Spleen (tissue), 11 donors: ENCODE results near the gene DLG2. TPM values are rescaled to one million over a fixed set of nuclear protein-coding genes. Genes with fewer than 3 reads are reported as not detected.

ENCODE experiments used
- DNase-seq: peaks from one replicate; pipeline ENCODE4 v3.0.0-alpha.2; 2020
- H3K27ac ChIP-seq, 8 donors: fragments of 200-600 bp; sonication (generic) in 7 of 8; 1 replicate in 4 of 8; 2 replicates in 4 of 8; pipeline versions ENCODE4 v1.5.0 to v1.8.0; 2016 to 2021; ENCODE audit warnings: inconsistent platforms in 4 of 8, mild to moderate bottlenecking in 4 of 8, moderate library complexity in 1 of 8
- H3K27me3 ChIP-seq, 7 donors: fragments of 200-600 bp; sonication (generic) in 6 of 7; replicated peaks in 1 of 7; 1 replicate in 4 of 7; 2 replicates in 3 of 7; pipeline versions ENCODE4 v1.5.0 to v1.8.0; 2016 to 2021; ENCODE audit warnings: inconsistent platforms in 3 of 7, mild to moderate bottlenecking in 1 of 7
- H3K36me3 ChIP-seq, 6 donors: fragments of 200-600 bp; sonication (generic) in 5 of 6; 1 replicate in 4 of 6; 2 replicates in 2 of 6; pipeline versions ENCODE4 v1.5.0 to v1.8.0; 2016 to 2021; ENCODE audit warnings: inconsistent platforms in 2 of 6
- H3K4me1 ChIP-seq, 6 donors: fragments of 200-600 bp; sonication (generic) in 5 of 6; 1 replicate in 3 of 6; 2 replicates in 3 of 6; pipeline versions ENCODE4 v1.5.0 to v1.8.0; 2016 to 2021; ENCODE audit warnings: inconsistent platforms in 3 of 6
- H3K4me3 ChIP-seq, 8 donors: fragments of 200-600 bp; sonication (generic) in 7 of 8; 1 replicate in 4 of 8; 2 replicates in 4 of 8; pipeline versions ENCODE4 v1.5.0 to v1.8.0; 2016 to 2021; ENCODE audit warnings: inconsistent platforms in 4 of 8, mild to moderate bottlenecking in 4 of 8, moderate library complexity in 2 of 8
- H3K9me3 ChIP-seq, 8 donors: fragments of 200-600 bp; sonication (generic) in 7 of 8; 1 replicate in 4 of 8; 2 replicates in 4 of 8; pipeline versions ENCODE4 v1.5.0 to v1.8.0; 2016 to 2021; ENCODE audit warnings: inconsistent platforms in 4 of 8
- CTCF ChIP-seq, 11 experiments: fragments of 200-600 bp in 7 of 11; fragments of 450-650 bp in 4 of 11; sonication (generic) in 4 of 11; IDR thresholded peaks in 8 of 11; conservative IDR thresholded peaks in 3 of 11; 1 replicate in 7 of 11; 2 replicates in 4 of 11; pipeline versions ENCODE4 v1.4.0 to v1.8.0; 2016 to 2021; ENCODE audit warnings: antibody characterized with exemption in 11 of 11, inconsistent platforms in 4 of 11, mild to moderate bottlenecking in 1 of 11
- POLR2A ChIP-seq, 3 donors: fragments of 450-650 bp; IDR thresholded peaks; one replicate each; pipeline ENCODE4 v1.5.1; 2017; ENCODE audit warnings: antibody characterized with exemption in 3 of 3, mild to moderate bottlenecking in 1 of 3
- POLR2AphosphoS5 ChIP-seq, 3 donors: sonication (generic); formaldehyde crosslinking; IDR thresholded peaks; one replicate each; pipeline ENCODE4 v1.5.1; 2017; ENCODE audit warnings: antibody characterized with exemption in 3 of 3
- WGBS, 5 donors: extraction: QIAGEN DNeasy Blood & Tissue Kit in 3 of 5; methylation state at CpG; one replicate each; pipeline versions ENCODE4 v1.1.5 to v1.1.7; 2013 to 2018; 5-methylcytosine and 5-hydroxymethylcytosine counted together
- intact Hi-C: fragments of 100-400 bp; cut with DNase I; formaldehyde crosslinking; loops from one replicate; pipeline ENCODE4 v1.15.0; 2023; ENCODE audit warnings: low total_unique reads
- polyA plus RNA-seq, 3 donors: library from polyadenylated mRNA; stranded (reverse); fragments of 200-250 nt; gene quantifications; one replicate each; pipeline ENCODE4 v1.2.1, GENCODE V29; 2013
- total RNA-seq, 7 donors: library from RNA; depleted of rRNA in 3 of 7; stranded (reverse); fragments of >200 nt in 3 of 7; fragmentation: NEBNext Ultra II Directional in 4 of 7; extraction: Animal tissue kit (Norgen Biotek cat#: 25700) in 4 of 7; gene quantifications; one replicate each; pipeline versions ENCODE4 v1.1.0 to v1.2.1, GENCODE V29; 2016 to 2021
- donor health status: healthy with polysubstance abuse.
- donor health status: DM: no; HTN: no; CAD: no; lungs with moderate emphysema.
- donor health status: DM: no; HTN: no; CAD: no.
- donor health status: Bipolar disorder and iron deficiency.
- donor health status: healthy.
- donor health status: DM: no; HTN: no; CAD: no.
- donor health status: DM: yes; HTN: yes; CAD: no.

DLG2 gene
- total and polyA plus RNA-seq, 10 donors: 0.43 to 12.7 (median 7.9) TPM

GRCh38 chr11:85062659-85063058, 564.5 kb downstream of the DLG2 start:
- peaks cover 0 to 5% (median 0%) of the 10 kb centered on the region in 8 donors for H3K9me3 ChIP-seq
- intact Hi-C loops: no loop called here
- WGBS, 5 donors: 78 to 84% (median 82%) methylated on average over 1 of the region's 1 CpG

GRCh38 chr11:85052636-85053035, 574.5 kb downstream of the DLG2 start:
- Histone ChIP-seq H3K27ac (no peak overlapping the region), H3K4me3 (no peak overlapping the region), H3K4me1 (no peaks in the 10 kb centered on the region), H3K27me3 (no peaks in the 10 kb centered on the region), H3K36me3 (no peaks in the 10 kb centered on the region), H3K9me3 (no peaks in the 10 kb centered on the region)
- no peak for DNase-seq
- WGBS, 5 donors: 85 to 93% (median 88%) methylated on average over 3 of the region's 3 CpGs
- intact Hi-C loops: no loop called here
- TF ChIP-seq POLR2A (IDR thresholded peaks at IDR 0.05): no peak
- TF ChIP-seq CTCF (IDR thresholded peaks at IDR 0.05 in 8 of 11, conservative IDR thresholded peaks at IDR 0.05 in 3 of 11): no peak
- TF ChIP-seq POLR2AphosphoS5 (IDR thresholded peaks at IDR 0.05): no peak

More at GRCh38 chr11:85062659-85063058, 564.5 kb downstream of the DLG2 start:
- Histone ChIP-seq H3K4me3 (no peak overlapping the region), H3K36me3 (no peaks in the 10 kb centered on the region), H3K27ac (no peak overlapping the region), H3K27me3 (no peaks in the 10 kb centered on the region), H3K4me1 (no peaks in the 10 kb centered on the region)
- no peak for DNase-seq
- no peak for TF ChIP-seq POLR2AphosphoS5 (IDR thresholded peaks at IDR 0.05)
- no peak for TF ChIP-seq POLR2A (IDR thresholded peaks at IDR 0.05)
- TF ChIP-seq CTCF (IDR thresholded peaks at IDR 0.05 in 8 of 11, conservative IDR thresholded peaks at IDR 0.05 in 3 of 11): no peak

- Histone ChIP-seq H3K9me3 (no peaks in the 10 kb centered on the region), H3K27me3 (no peaks in the 10 kb centered on the region), H3K27ac (no peak overlapping the region), H3K4me1 (no peaks in the 10 kb centered on the region), H3K36me3 (no peaks in the 10 kb centered on the region), H3K4me3 (no peak overlapping the region)
- no peak for DNase-seq
- no peak for TF ChIP-seq POLR2A (IDR thresholded peaks at IDR 0.05)
- TF ChIP-seq POLR2AphosphoS5 (IDR thresholded peaks at IDR 0.05): no peak
- no peak for TF ChIP-seq CTCF (IDR thresholded peaks at IDR 0.05 in 8 of 11, conservative IDR thresholded peaks at IDR 0.05 in 3 of 11)
- WGBS, 5 donors: 86 to 93% (median 90%) methylated on average over 3 of the region's 3 CpGs
- intact Hi-C loops: no loop called here
Observed at GRCh38 chr11:85048801-85049200, 578.3 kb downstream of the DLG2 start.

- no peak overlapping the region for H3K4me3 ChIP-seq
- no peaks in the 10 kb centered on the region for H3K36me3 ChIP-seq
- no peaks in the 10 kb centered on the region for H3K9me3 ChIP-seq
- TF ChIP-seq CTCF (IDR thresholded peaks at IDR 0.05 in 8 of 11, conservative IDR thresholded peaks at IDR 0.05 in 3 of 11) (no peak), POLR2A (IDR thresholded peaks at IDR 0.05) (no peak), POLR2AphosphoS5 (IDR thresholded peaks at IDR 0.05) (no peak)
- DNase-seq: no peak
- no peak overlapping the region for H3K27ac ChIP-seq
- intact Hi-C loops: no loop called here
- no peaks in the 10 kb centered on the region for H3K4me1 ChIP-seq
- no peaks in the 10 kb centered on the region for H3K27me3 ChIP-seq
- WGBS, 5 donors: 71 to 85% (median 72%) methylated on average over 3 of the region's 3 CpGs
Observed at GRCh38 chr11:85045716-85046115, 581.4 kb downstream of the DLG2 start.
